WI38 (cell line): ENCODE measurements around the gene SIPA1L3.

Experiments
- H3K4me3 ChIP-seq: 2 replicates; pipeline ENCODE4 v1.5.1; 2011; ENCODE audit warnings: low read depth, mild to moderate bottlenecking, control low read depth, low read length
- TF ChIP-seq, protein P1 (sequence below): IDR thresholded peaks from 2 replicates; pipeline ENCODE4 v1.5.1; 2012; ENCODE audit warnings: low read depth, mild to moderate bottlenecking, control low read depth, low read length

Gene SIPA1L3

DNA sequence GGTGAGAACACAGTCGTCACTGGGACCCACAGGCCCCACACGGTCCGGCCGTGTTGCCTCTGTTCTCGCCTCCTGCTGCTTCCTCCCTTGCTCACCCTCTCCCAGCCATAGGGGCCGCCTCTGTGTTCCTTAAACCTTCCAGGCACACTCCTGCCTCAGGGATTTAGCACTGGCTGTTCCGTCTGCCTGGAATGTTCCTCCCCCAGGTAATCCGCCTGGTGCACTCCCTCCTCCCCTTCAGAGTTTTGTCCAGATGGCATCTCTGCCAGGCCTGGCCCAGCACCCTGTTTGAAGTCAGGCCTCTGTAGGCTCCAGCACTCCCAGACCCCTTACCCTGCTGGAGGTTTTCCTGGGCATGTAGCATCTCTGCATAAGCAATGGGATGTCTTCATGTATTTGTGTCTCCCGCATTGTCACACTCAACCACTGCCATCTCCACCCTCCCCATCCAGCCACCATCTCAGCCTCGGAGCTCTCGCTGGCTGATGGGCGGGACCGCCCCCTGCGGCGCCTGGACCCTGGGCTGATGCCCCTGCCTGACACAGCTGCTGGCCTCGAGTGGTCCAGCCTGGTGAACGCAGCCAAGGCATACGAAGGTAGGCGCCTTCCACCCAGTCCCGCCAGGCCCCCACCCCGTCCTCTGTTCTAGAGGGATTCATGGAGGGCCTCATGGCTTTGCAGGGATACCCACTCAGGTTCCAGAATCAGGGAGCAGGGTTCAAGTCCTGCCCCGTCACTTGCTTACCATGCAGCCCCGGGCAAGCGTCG lies 291.1 kb downstream of the SIPA1L3 start:
- TF ChIP-seq, protein P1, sequence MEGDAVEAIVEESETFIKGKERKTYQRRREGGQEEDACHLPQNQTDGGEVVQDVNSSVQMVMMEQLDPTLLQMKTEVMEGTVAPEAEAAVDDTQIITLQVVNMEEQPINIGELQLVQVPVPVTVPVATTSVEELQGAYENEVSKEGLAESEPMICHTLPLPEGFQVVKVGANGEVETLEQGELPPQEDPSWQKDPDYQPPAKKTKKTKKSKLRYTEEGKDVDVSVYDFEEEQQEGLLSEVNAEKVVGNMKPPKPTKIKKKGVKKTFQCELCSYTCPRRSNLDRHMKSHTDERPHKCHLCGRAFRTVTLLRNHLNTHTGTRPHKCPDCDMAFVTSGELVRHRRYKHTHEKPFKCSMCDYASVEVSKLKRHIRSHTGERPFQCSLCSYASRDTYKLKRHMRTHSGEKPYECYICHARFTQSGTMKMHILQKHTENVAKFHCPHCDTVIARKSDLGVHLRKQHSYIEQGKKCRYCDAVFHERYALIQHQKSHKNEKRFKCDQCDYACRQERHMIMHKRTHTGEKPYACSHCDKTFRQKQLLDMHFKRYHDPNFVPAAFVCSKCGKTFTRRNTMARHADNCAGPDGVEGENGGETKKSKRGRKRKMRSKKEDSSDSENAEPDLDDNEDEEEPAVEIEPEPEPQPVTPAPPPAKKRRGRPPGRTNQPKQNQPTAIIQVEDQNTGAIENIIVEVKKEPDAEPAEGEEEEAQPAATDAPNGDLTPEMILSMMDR: no peak
- no peak overlapping the region for H3K4me3 ChIP-seq

DNA sequence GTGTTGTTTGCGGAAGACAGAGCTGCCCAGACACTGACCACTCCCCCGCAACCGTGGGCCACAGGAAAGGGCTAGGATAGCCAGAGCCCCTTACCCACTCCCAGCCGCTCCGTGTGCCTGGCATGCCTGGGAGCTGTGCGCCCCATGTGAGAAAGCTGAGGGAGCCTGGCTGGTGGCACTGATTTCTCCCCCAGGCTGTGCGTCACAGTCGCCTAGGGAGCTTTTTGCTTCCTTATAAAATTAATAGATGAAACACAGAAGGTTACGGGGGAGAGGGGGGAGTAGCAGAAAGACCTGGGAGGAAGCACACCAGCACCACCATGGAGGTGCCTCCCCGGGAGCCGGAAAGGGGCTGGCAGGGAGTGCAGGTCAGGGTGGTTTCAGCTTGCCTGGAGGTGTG lies 292.3 kb downstream of the SIPA1L3 start:
- TF ChIP-seq, protein P1: no peak
- no peak overlapping the region for H3K4me3 ChIP-seq

DNA sequence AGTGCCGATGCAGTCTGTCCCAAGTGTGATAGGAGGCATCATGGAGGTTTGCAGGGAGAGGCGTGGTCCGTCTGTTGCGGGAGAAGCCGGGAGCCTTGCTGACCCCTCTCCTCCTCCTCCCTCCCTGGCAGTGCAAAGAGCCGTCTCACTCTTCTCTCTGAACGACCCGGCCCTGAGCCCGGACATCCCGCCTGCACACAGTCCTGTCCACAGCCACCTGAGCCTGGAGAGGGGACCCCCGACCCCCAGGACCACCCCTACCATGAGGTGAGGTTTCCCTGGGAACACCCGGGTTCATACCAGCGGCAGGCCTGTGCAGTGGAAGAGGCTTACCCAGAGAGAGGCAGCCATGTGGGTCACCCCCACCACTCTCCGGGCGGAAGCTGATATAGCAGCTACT lies 294.7 kb downstream of the SIPA1L3 start:
- no peak overlapping the region for H3K4me3 ChIP-seq
- TF ChIP-seq, protein P1: no peak

DNA sequence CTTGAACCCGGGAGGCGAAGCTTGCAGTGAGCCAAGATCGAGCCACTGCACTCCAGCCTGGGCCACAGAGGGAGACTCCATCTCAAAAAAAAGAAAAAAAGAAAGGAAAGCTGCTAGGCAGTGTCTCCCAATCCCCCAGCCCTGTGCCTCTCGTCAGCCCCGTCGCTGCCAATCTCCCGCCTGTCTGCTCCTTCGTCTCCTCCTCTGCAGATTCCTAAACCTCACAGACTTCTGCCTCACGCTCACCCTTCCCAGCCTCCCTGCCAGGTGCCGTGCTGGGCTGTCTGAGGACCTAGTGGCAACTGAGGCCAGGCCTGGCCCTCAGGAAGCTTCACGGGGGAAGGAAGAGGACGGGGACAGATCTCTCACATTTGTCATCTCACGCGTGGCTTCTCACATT lies 295.5 kb downstream of the SIPA1L3 start:
- TF ChIP-seq, protein P1: no peak
- no peak overlapping the region for H3K4me3 ChIP-seq

DNA sequence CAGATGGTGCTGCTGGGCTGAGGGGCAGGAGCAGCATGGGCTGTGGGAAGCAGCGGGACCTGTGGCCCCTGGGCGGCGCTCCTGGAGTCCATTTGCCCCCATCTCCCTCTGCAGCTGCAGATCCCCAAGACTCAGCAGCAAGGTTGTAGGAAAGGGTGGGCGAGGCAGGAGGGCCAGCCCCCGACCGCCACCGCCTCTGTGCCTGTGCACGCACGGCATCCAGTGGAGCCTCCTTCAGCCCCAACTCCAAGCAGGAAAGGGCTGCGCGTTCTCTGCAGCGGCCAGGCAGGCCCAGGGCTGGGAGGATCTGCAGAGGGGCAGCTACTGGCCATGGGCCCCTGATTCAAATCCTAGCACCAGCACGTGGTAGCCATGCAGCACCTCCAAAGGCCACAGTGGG lies 296.2 kb downstream of the SIPA1L3 start:
- TF ChIP-seq, protein P1: no peak
- no peak overlapping the region for H3K4me3 ChIP-seq

DNA sequence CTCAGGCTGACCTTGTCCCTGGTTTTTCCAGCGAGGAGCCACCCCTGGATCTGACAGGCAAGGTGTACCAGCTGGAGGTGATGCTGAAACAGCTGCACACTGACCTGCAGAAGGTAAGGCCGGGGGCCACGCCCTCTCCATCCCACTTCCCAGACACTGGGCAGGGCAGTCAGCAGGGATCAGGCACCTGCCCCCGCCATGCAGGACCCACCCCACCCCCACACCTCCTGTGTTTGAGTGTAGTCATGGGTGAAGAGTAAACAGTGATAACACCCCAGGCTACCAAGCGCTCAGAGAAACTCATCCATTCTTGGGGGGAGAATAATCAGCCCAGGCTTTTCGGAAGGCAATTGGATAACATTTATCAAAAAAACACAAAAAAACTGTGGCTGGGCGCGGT lies 297.1 kb downstream of the SIPA1L3 start:
- TF ChIP-seq, protein P1: no peak
- H3K4me3 ChIP-seq: no peak overlapping the region

DNA sequence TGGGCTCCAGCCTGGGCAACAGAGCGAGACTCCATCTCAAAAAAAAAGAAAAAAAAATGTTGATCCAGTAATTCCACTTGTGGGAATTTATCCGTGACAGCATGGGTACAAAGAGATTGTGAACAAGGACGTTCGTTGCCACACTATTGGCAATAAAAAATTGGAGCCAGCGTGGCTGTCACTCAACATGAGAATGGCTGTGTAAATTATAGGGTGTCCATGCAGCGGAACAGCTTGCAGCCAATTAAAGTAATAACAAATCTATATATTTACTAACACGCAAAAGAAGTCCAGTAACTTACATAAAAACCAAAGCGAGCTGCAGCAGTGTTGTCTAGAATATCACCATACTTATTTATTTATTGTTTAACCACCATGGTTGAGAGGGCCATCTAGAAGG lies 297.7 kb downstream of the SIPA1L3 start:
- no peak overlapping the region for H3K4me3 ChIP-seq
- TF ChIP-seq, protein P1: no peak
